ENCODE data around the gene RNF214.

DNA sequence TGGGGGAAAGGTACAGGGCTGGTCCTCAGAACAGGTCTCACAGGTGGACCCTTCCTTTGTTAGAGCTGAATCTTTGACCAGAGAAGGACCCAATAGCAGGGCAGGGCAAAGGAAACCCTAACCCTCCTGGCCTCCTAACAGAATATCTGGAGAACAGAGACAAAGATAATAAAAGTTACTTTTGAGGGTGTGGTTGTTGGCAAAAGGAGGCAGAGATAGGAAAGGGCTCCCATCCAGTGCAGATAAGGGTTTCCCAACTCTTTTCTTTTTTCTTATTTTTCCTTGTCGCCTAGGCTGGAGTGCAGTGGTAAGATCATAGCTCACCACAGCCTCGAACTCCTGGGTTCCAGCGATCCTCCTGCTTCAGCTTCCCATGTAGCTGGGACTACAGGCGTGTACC lies 12.5 kb upstream of the RNF214 start:
- TF ChIP-seq, protein P1, sequence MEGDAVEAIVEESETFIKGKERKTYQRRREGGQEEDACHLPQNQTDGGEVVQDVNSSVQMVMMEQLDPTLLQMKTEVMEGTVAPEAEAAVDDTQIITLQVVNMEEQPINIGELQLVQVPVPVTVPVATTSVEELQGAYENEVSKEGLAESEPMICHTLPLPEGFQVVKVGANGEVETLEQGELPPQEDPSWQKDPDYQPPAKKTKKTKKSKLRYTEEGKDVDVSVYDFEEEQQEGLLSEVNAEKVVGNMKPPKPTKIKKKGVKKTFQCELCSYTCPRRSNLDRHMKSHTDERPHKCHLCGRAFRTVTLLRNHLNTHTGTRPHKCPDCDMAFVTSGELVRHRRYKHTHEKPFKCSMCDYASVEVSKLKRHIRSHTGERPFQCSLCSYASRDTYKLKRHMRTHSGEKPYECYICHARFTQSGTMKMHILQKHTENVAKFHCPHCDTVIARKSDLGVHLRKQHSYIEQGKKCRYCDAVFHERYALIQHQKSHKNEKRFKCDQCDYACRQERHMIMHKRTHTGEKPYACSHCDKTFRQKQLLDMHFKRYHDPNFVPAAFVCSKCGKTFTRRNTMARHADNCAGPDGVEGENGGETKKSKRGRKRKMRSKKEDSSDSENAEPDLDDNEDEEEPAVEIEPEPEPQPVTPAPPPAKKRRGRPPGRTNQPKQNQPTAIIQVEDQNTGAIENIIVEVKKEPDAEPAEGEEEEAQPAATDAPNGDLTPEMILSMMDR (conservative IDR thresholded peaks at IDR 0.05), result no peak
- no peak for TF ChIP-seq EZH2 (IDR thresholded peaks at IDR 0.05; ENCODE audit: low read depth)
